Chondrocyte (in vitro differentiated cells): Measurements from ENCODE around the gene DPYSL3. TPM values are rescaled to one million over a fixed set of nuclear protein-coding genes. Genes with fewer than 3 reads are reported as not detected.

Experiments used
- DNase-seq: peaks from one replicate; pipeline ENCODE4 v3.0.0; 2021; ENCODE audit warnings: mixed read lengths, low spot score
- H3K27ac Mint-ChIP-seq: one replicate; pipeline ENCODE4 v1.8.0; 2021; ENCODE audit warnings: mild to moderate bottlenecking, moderate library complexity, mixed read lengths; ENCODE audit not compliant: unreplicated experiment
- H3K27me3 Mint-ChIP-seq: 2 replicates; pipeline ENCODE4 v1.8.0; 2021; ENCODE audit warnings: low read depth, mixed read lengths
- H3K36me3 Mint-ChIP-seq: 2 replicates; pipeline ENCODE4 v1.8.0; 2021; ENCODE audit warnings: low read depth, mixed read lengths
- H3K4me1 Mint-ChIP-seq: 2 replicates; pipeline ENCODE4 v1.8.0; 2021; ENCODE audit warnings: low read depth, mild to moderate bottlenecking, mixed read lengths
- H3K4me3 Mint-ChIP-seq: one replicate; pipeline ENCODE4 v1.8.0; 2021; ENCODE audit warnings: mild to moderate bottlenecking, moderate library complexity, mixed read lengths; ENCODE audit not compliant: unreplicated experiment
- H3K9me3 Mint-ChIP-seq: 2 replicates; pipeline ENCODE4 v1.8.0; 2021; ENCODE audit warnings: low read depth, mixed read lengths
- total RNA-seq: library from RNA; stranded (reverse); gene quantifications from 3 replicates; pipeline ENCODE4 v1.2.1, GENCODE V29; 2021
- TF ChIP-seq, protein P1 (sequence below): fragments of 200-600 bp; sonication (generic); IDR thresholded peaks from 2 replicates; pipeline ENCODE4 v1.5.0; 2021; ENCODE audit warnings: antibody characterized with exemption, mild to moderate bottlenecking, moderate library complexity

DPYSL3 gene
- total RNA-seq, 1 donor from 2014 or later, result 60.4 TPM

DNA sequence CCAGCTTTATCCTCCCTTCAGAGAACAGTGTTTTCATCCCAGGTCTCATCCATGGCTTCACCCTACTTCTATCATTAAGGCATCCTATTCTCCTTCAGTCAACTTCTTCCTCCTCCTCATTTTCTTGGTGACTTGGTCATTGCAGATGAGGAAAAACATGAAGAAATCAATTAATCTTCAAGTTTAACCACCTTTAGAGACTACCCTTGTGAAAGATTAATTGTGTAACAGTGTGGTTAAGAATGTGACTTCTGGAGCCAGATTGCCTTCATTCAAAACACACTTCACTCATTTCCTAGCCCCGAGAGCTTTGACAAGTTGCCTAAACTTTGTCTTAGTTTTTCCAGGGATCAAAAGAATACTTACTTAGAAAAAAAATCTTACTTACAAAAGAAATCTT, 165.0 kb downstream of the DPYSL3 start:
- H3K4me1 Mint-ChIP-seq, result peaks cover 4% of the 10 kb centered on the region
- peaks cover 2% of the 10 kb centered on the region for H3K36me3 Mint-ChIP-seq
- no peak for DNase-seq
- no peak overlapping the region for H3K4me3 Mint-ChIP-seq
- peaks cover 4% of the 10 kb centered on the region for H3K9me3 Mint-ChIP-seq
- TF ChIP-seq, protein P1, sequence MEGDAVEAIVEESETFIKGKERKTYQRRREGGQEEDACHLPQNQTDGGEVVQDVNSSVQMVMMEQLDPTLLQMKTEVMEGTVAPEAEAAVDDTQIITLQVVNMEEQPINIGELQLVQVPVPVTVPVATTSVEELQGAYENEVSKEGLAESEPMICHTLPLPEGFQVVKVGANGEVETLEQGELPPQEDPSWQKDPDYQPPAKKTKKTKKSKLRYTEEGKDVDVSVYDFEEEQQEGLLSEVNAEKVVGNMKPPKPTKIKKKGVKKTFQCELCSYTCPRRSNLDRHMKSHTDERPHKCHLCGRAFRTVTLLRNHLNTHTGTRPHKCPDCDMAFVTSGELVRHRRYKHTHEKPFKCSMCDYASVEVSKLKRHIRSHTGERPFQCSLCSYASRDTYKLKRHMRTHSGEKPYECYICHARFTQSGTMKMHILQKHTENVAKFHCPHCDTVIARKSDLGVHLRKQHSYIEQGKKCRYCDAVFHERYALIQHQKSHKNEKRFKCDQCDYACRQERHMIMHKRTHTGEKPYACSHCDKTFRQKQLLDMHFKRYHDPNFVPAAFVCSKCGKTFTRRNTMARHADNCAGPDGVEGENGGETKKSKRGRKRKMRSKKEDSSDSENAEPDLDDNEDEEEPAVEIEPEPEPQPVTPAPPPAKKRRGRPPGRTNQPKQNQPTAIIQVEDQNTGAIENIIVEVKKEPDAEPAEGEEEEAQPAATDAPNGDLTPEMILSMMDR, result no peak
- H3K27ac Mint-ChIP-seq, result no peak overlapping the region
- H3K27me3 Mint-ChIP-seq, result peaks cover 12% of the 10 kb centered on the region

DNA sequence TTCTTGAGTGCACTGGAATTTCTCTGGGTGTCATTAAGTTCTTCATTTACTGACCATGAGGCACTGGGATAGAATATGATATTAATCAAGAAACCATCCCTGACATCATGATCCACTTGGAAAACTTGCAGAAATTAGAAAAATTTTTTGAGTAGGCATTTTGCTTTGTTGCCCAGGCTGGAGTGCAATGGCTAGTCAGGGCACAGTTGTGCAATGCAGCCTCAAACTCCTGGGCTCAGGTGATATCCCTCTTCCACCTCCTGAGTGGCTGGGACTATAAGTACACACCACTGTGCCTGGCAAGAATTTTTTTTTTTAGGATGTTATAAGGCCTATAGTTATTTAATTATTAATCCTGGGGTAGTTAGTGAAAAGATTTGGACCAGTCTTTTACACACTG, 168.5 kb downstream of the DPYSL3 start:
- H3K36me3 Mint-ChIP-seq, result peaks cover 2% of the 10 kb centered on the region
- H3K9me3 Mint-ChIP-seq, result peaks cover 10% of the 10 kb centered on the region
- H3K27ac Mint-ChIP-seq, result no peak overlapping the region
- H3K4me1 Mint-ChIP-seq, result no peaks in the 10 kb centered on the region
- H3K4me3 Mint-ChIP-seq, result no peak overlapping the region
- no peak for DNase-seq
- TF ChIP-seq, protein P1, result no peak
- H3K27me3 Mint-ChIP-seq, result peaks cover 13% of the 10 kb centered on the region

DNA sequence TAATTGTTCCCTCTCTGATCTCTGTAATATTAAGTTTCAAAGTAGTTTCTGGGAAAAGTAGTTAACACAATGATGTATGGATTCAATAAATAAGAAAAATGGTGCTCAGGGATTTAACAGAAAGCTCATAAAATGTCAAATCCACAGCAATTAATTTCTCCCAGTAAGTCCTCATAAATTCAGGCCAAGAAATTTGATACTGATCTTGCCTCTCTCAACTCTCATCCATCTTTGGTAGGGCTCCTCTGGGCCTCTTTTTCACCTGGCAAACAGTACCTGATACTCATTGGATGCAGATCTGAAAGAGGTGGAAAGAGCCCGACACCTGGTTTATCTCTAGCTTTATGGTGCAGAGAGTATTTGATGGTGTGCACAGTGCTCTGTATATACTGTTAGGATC, 168.9 kb downstream of the DPYSL3 start:
- Mint-ChIP-seq H3K27me3 (peaks cover 13% of the 10 kb centered on the region), H3K36me3 (peaks cover 2% of the 10 kb centered on the region), H3K27ac (no peak overlapping the region), H3K4me1 (no peaks in the 10 kb centered on the region), H3K9me3 (peaks cover 10% of the 10 kb centered on the region), H3K4me3 (no peak overlapping the region)
- no peak for DNase-seq
- TF ChIP-seq, protein P1, result no peak
